ENCODE results near the gene ALDH1L2.
"Not testable (repeated sequence)": the region's sequence is repeated elsewhere in the genome, so short reads cannot be mapped to it uniquely, and the experiment has no call there.

The ALDH1L2 gene

DNA sequence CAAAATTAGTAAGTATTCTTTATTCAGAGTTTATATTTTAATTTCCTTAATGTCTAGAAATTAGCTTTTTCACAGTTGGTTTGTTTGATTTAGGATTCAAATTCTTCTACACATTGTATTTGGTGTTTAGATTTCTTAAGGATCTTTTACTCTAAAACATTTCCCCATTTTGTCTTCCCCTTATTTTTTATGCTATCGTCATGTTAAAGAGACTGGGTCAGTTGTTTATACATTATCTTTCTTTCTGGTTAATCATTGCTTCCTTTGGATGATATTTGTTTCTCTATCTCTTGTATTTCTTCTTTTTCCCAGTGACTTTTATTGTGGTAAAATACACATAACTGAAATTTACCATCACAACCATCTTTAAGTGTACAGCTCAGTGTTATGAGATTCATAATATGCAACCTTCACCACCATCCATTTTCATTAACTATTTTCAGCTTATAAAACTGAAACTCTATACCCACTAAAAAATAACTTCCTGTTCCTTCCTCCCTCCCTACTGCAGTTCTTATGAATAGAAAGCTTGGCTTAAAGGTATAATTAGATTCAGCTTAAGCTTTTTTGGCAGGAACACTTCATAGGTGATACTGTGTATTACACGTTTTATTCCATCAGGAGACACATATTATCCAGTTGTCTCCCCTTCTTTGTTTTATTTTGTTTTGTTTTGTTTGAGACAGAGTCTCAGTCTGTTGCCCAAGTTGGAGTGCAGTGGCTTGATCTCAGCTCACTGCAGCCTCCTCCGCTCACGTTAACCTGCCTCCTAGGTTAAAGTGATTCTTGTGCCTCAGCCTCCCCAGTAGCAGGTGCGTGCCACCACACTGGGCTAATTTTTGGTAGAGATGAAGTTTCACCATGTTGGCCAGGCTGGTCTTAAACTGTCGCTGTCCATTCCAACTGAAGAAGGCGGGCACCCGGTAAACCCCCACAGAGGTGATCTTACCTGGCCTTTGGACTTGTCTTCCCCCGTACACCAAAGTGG, 53.1 kb downstream of the ALDH1L2 start:
- peak; percentile 14 for DNase-seq

GRCh38 chr12:105026411-105026810, 57.8 kb downstream of the ALDH1L2 start:
- no peak for DNase-seq

DNA sequence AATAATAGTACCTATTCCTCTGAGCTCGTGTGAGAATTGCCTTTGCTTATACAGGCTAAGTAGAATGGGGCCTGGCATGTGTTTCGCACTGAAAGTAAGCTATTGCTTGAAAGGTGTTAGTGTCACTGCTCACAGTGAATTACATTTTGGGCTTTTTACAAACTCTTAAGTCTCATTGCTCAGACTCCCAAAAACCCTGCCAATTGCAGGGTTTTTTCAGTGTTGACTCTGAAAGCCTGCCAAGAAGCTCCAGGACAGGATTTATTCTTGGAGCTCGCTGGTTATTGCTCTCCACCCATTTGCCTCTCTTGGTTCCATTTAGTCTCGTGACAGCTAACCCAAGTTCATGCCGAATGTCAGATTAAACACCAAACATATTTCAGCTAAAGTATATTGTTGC, 58.4 kb downstream of the ALDH1L2 start:
- DNase-seq: no peak

DNA sequence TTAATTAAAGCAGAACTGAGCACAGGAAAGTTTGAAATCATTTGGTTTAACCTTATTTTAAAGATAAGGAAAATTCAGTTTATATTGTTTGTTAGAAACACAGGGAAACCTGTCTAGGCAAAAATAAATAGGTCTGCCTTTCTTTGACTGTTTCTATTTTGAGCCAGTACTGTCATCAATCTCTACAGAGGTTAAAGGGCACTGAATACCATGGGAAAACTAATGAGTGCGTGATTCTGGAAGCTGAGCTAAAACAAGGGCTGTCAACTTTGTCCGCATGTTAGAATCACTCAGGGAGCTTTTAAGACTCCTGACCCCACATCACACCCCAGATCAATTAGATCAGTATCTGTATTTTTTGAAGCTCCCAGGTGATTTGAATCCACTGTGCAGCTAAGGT, 59.3 kb downstream of the ALDH1L2 start:
- no peak for DNase-seq

GRCh38 chr12:105020241-105020962, 63.9 kb downstream of the ALDH1L2 start:
- no peak for DNase-seq

GRCh38 chr12:105018776-105019175, 65.5 kb downstream of the ALDH1L2 start:
- no peak for DNase-seq

DNA sequence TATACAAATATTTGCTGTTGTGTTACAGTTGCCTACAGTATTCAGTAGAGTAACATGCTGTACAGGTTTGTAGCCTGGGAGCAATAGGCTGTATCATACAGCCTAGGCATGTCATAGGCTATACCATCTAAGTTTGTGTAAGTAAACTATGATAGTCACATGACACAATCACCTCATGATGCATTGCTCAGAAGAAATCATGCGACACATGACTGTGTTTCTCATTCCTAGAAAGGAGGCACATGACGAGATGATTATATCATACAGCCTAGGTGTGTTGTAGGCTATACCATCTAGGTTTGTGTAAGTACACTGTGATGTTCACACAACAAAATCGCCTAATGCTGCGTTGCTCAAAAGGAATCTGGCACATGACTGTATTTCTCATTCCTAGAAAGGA, 66.2 kb downstream of the ALDH1L2 start:
- no peak for DNase-seq

GRCh38 chr12:105015543-105015942, 68.7 kb downstream of the ALDH1L2 start:
- no peak for DNase-seq

DNA sequence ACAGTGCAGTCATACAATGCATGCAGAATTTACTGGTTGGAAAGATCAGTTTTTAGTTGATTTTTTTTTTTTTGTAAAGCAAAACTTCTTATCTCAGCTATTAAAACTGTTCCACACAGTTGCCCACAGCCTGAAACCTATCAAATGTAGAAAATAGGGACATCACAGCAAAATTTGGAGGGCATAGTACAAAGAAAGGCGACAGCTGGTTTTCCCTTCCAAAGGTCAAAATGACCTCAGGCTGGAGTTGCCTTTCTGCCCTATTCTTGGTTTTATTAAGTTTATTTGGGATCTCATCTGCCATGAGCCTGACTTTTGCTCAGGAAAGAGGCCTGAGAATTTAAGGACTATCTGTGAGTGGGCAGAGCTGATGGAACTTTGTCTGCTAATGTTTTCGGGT, 69.7 kb downstream of the ALDH1L2 start:
- DNase-seq: no peak

- no peak for DNase-seq
Observed at GRCh38 chr12:105013892-105014291, 70.4 kb downstream of the ALDH1L2 start.

GRCh38 chr12:105001476-105001875, 82.8 kb downstream of the ALDH1L2 start:
- DNase-seq: no peak

GRCh38 chr12:104999347-104999685, 84.9 kb downstream of the ALDH1L2 start:
- DNase-seq: no peak

- DNase-seq: peak; percentile 86
Observed at GRCh38 chr12:104998423-104999346, 85.6 kb downstream of the ALDH1L2 start.

GRCh38 chr12:104997541-104997940, 86.7 kb downstream of the ALDH1L2 start:
- no peak for DNase-seq

GRCh38 chr12:104994336-104994735, 89.9 kb downstream of the ALDH1L2 start:
- DNase-seq: no peak

DNA sequence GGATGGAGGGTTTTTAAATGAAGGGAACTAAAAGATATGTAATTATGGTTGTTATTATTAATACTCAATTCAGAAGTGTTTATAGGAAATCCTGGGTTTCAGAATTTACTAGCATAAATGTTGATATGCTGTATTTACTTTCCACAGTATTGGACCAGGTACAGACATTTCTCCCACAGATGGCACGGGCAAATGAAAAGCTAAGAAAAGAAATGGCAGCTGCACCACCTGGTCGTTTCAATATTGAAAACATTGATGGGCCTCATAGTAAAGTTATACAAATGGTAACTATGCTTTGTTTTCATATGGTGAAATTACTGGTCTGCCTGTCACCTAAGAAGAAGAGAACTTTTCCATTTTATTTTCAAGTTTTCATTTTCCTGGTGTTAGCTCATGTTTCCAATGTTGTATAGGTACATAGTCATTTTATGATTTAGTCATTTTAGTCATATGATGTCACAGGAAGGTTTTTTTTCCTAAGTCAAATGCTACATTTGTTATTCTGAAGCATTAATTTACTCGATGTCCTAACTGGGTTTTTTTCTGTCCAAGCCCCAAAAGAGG, 92.6 kb downstream of the ALDH1L2 start:
- DNase-seq: no peak

DNA sequence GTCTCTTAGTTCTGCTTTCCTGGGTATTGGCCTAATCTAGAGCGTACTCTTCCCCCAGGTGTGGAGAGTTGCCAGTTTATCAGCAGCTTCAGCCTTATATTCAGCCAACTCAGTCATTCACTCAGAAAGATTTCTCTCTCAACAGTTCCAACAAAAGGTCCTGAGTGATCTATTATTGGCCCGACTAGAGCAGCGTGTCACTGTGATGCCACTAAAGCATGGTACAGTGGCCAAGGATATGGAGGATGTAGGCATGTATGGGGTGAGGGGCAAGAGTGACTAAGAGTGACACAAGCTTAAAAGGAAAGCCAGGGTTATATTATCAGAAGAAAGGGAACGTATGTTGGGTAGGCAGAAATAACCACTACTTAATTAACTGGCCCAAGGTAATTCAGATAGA, 93.3 kb downstream of the ALDH1L2 start:
- no peak for DNase-seq

- peak; percentile 91 for DNase-seq
Observed at GRCh38 chr12:104986022-104986941, 98.0 kb downstream of the ALDH1L2 start, which contains the start of gene NOPCHAP1. Gene NOPCHAP1, plus strand, starts transcription at chr12:104986316. Its CDS starts 37 bp downstream, at chr12:104986353.

GRCh38 chr12:104985206-104985605, 99.1 kb downstream of the ALDH1L2 start:
- no peak for DNase-seq

DNA sequence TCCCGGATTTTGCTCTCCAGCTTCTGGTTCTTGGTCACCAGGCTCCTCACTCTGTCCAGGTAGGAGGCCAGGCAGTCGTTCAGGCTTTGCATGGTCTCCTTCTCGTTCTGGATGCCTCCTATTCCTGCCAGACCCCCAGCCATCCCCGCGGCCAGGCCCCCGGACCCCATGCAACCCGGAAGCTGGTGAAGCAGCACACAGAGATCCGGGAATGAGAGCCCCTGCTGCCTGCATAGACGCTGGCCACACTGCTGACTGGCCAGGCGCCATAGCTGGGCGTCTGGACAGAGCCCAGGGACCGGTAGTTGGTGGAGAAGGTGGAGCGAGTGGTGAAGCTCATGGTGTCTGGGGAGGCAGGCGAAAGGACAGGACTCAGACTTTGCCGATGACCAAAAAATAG, 106.6 kb downstream of the ALDH1L2 start:
- not testable (repeated sequence) for DNase-seq

- no peak for DNase-seq
Observed at GRCh38 chr12:104976703-104977102, 107.6 kb downstream of the ALDH1L2 start.
